DMS 273 (cell line): ENCODE measurements around the gene RPL5.

Source experiments
- DNase-seq: peaks from one replicate; lab custom pipeline; 2025; ENCODE audit not compliant: unreplicated experiment; lab: John Stamatoyannopoulos, UW

Gene RPL5

DNA sequence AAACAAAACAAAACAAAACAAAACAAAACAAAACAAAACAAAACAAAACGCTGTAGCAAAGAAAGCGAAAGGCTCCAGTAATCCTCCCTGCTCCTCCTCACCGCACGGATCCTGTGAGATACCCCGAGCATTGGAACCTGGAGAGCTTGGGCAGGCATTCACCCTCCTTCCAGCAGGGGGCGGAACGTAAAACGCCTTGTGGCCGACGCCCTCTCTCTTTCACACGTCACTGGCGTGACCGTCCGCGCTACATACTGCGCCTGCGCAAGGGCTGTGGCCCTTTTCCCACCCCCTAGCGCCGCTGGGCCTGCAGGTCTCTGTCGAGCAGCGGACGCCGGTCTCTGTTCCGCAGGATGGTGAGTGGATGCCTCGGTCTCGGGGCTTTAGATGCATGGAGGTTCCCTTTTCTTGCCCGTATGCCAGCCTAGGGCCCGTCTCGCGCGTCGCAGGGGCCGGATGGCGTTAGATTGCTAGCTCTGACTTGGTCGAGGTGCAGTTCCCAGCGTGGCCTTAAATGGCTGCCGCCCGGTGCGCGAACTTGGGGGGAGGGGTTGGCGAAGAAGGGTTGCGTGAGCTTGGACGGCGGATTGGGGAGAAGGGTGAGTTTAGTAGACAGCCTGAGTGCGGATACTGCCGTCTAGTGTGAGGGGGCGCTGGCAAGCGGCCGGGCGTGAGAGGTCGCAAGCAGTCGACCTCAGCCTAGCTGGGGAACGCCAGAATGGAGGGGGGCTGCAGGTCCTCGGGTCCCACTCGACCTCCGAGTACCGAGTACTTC is at the start of gene RPL5:
TSS of gene RPL5 (plus strand) at position 279 of the 775 bp plus-strand sequence. CDS start at position 354, 75 bp downstream.
- peak; percentile 99 for DNase-seq

DNA sequence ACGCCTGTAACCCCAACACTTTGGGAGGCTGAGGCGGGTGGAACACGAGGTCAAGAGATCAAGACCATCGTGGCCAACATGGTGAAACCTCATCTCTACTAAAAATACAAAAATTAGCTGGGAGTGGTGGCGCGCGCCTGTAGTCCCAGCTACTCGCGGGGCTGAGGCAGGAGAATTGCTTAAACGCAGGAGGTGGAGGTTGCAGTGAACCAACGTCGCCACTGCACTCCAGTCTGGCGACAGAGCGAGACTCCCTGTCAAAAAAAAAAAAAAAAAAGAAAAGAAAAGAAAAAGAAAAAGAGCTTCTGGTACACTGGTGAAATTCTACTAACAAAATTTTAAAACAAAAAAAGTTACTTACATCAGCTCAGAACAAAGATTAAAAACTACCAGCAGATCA is 48.3 kb upstream of the RPL5 start:
- peak; percentile 13 for DNase-seq

DNA sequence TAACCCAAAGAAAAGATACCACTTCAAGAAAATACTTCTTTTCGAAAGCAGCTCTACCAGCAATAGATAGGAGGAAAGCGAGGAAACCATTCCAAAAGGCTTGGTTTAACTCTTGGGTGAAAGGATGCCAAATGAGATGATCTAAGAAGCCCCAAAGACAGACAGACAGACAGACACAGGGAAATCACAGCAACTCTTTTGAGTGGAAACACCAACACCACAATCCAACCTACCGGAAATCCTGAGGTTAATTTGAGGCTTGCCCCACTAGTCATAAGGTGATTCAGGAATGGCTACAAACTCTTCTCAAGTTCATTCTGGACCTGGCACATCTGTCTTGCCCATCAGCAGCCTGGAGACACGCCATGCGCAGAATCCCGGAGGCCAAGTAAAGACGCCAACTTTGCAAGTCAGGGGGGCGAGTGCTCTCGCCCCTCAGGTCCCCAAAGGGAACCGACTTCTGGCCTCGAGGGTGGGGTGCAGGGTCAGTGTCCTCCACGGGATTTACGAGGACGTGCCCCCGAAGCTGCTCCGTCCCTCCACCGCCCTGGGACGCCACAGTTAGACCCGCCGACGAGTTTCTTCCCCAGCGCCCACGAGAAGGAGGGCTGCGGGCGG is 47.7 kb upstream of the RPL5 start:
- DNase-seq = peak; percentile 73

DNA sequence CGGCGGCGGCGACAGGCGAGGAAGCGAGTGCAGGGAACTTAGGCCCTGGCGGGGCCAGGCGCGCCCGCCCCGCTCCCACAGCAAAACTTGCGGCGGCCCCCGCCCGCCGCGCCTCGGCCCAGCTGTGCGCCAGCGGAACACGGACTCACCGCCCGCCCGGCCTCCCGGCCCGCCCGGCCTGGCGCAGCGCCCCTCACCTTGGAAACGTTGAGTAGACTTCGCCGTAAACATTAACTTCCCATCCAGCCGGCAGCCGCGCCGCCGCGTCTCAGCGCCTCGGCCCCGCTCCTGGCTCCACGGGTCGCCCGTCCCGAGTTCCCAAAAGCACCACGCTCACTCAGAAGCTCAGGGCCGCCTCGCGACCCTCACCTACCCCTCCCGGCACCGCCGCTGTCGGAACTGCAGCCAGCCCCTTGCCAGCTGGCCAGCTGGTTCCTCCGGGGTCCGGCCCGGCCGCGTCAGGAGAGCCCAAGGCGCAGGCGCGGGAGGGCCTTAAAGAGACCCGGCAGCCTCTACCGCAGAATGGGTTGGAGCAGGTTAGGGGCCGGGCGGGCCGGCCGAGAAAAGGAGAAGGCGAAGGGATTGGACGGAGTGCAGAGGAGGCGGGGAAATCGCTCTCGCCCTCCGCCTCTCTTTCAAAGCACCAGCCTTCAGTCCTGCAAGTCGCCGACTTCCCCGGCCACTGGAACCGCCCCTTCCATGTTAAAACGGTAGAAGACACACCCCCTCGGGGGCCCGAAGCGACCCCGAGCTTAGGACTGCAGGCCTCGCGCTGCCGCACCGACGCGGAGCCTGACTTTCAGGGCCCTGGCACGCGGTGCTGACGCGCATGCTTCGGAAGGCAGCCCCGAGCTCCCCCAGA is 47.0 kb upstream of the RPL5 start, which contains the start of gene EVI5:
TSS of gene EVI5 (minus strand) at position 470 of the 862 bp plus-strand sequence. CDS start 48,562 bp downstream, outside the sequence.
- DNase-seq = peak; percentile 99

DNA sequence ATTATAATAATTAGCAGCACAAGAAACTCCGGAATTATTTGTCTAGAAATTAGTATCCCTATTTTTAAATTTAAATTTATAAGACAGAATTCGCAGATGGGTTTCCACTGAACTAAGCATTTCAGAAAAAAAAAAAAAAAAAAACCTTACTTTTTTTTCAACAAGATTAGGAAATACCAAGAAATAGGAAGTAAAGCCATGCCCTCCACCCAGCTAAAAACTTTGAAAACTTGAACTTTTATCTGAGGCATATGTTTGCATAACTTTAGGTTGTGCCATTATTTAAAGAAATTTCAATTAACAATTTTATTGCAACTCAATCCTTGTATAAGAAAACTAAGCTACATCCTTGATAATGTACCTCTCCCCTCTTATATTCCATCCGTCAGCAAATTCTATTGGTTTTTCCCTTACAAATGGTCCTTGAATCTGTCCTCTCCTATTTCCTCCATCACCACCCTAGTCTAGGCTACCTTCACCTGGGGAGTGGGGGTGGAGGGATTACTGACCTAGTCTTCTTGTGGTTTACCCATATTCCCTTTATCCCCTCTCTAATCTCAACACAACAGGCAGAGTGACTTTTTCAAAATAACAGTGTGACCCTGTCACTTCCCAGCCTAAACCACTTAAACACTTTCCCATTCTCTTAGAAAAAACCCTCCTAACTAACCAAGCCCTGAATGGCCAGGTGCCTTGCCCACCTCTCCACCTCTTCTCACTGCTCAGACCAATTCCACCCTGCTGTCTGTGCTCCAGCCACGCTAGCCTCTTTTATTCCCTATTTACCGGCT is 45.5 kb upstream of the RPL5 start:
- no peak for DNase-seq

DNA sequence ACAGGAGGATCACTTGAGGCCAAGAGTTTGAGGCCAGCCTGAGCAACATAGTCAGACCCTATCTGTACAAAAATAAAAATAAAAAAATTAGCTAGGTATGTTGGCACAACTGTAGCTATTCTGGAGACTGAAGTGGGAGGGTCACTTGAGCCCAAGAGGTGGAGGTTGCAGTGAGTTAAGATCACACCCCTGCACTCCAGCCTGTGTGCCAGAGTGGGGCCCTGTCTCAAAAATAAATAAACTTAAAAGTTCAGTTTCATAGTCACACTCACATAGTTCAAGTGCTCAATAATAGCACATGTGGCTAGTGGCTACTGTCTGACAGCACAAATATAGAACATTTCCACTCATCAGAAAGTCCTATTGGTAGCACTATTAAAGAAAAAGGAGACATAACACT is 41.8 kb upstream of the RPL5 start:
- DNase-seq = no peak

DNA sequence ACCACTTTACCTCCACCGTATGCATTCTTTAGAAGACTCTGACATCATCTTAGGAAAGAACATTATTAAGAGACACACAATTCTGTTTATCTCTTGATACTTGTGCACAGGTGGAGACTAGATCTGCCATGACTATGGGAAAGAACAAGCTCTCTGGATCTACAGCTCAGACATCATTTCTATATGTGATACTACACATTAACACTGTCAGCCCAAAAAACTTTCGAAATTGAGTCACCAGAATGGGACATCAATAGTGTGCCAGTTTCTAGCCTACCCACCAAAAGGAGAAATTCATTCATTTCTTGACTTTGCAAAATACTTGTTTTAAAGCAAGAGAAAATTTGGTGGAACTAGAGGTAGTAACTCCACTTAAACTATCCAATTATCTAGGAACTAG is 41.0 kb upstream of the RPL5 start:
- no peak for DNase-seq

DNA sequence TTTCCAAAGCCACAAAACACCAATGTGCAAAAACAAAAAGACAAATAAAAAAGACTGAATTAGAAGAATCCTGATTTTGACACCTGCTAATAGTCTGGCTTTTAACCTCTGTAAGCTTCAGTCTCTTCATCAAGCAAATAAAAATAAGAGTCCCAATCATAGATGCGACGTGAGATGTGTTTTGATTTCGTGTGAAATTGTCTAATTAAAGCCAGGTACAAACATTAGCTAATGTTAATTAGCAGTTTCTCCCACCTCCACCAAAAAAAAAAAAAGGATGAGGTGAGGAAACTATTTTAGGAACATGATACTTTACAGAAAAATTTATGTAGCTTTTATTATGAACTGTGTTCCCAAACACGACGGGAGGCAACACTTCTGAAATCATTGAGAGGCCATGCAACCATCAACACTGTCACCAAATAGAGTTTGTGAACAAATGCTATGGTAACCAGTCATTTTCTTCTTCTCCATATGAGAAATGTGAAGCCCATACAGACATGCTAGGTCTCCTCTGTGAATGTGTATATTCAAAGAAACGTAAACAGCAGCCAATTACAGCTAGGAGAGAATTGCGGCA is 40.3 kb upstream of the RPL5 start:
- peak; percentile 5 for DNase-seq

DNA sequence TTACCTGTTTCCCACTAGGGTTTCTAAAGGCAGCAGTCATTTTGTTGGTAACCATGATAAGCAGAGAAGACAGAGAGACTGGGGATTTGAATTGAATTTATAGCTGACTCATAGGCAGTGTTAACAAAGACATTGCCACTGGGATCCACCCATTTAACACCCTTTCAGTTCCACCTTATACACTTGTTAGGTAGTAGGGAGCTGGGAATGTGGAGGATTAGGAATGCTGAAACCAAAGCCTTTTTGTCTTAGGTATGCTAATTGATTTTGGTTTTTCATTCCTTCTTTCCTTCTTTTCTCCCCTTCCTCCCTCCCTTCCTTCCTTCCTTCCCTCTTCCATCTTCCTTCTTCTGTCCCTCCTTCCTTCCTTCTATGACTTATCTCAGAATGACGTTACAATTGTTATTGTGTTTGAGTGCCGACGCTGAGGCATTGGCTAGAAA is 39.5 kb upstream of the RPL5 start:
- peak; percentile 4 for DNase-seq

DNA sequence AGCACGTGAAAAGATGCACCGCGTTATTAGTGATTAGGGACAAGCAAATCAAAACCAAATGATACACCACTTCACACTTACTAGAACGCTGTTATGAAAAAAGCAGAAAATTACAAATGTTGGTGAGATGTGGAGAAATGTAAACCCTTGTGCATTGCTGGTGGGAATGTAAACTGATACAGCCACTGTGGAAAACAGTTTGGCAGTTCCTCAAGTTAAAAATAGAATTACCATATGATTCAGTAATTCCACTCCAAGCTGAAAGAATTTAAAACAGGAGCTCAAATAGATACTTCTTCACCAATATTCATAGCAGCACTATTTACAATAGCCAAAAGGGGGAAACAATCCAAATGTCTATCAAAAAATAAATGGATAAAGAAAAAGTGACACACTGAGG is 36.7 kb upstream of the RPL5 start:
- DNase-seq = no peak

DNA sequence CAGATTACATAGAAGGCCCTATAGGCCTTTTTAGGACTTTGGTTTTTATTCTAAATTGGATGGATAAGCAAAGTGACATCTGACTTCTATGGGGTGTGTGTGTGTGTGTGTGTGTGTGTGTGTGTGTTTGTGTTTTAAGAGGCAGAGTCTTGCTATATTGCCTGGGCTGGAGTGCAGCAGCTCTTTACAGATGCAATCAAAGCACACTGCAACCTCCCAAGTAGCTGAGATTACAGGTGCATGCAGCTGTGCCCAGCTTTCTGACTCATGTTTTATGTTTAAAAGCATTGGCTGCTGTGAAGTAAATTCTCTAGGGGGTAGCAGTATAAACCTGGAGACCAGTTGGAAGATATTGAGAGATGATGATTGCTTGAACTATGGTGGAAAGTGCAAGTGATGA is 34.5 kb upstream of the RPL5 start:
- no peak for DNase-seq

DNA sequence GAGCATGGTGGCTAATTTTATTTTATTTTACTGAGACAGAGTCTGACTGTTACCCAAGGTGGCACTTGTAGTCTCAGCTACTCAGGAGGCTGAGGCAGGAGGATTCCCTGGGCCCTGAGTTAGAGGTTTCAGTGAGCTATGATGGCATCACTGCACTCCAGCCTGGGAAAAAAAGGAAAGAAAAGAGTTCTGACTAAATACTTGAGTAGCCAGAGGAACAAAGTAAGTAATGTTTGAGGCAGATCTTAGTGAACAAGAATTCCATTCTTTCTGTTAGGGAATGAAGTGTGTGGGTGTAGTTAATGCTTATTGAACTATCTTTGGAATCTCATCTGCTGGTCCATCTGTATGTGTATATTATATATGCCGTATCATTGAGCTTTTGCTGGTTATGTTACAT is 33.9 kb upstream of the RPL5 start:
- no peak for DNase-seq

DNA sequence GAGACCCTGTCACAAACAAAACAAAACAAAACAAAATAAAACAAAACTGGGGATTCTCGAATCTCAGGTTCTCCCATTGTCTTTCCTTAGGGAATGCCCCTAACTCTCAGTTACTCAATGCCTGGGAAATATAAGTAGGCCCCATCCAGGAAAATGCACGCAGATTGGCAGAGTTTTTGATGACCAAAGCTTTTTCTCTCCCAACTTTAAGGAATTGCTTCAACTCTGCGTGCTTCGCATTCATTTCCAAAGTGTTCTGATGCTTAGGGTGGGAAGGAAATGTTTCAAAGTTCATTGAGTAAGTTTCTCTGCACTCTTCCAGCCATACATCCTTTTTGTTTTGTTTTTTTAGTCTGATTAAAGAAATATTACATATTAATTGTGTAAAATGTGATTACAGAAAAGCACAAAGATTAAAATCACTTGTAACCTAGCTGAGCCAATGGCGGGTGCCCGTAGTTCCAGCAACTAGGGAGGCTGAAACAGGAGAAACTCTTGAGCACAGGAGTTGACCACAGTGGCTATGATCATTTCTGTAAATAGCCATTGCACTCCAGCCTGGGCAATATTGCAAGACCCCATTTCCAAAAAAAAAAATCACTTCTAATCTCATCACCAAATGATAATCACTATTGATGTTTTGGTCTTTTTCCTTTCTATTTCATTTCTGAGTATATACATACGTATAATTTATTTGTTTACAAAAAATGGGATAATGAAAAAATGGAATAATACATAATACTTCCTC is 28.5 kb upstream of the RPL5 start:
- DNase-seq = no peak

DNA sequence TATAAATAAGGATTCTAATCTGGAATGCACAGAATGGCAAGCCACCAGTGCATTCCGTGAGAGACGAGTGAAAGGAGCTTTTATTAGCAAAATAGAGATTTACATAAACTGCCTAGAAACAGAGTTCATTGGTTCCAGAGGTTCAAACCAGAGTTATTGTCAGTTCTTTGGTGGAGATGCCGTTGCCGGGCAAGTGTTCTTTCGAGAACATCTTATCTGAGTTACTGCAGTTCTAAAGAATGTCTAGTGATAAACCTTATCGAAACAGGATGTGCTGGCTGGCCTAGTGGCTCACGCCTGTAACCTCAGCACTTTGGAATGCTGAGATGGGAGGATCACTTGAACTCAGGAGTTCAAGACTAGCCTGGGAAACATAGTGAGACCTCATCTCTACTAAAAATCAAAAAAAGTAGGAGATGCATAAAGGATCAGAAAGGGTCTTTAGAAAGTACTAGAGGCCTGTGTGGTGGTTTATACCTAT is 27.1 kb upstream of the RPL5 start:
- DNase-seq = peak; percentile 89

DNA sequence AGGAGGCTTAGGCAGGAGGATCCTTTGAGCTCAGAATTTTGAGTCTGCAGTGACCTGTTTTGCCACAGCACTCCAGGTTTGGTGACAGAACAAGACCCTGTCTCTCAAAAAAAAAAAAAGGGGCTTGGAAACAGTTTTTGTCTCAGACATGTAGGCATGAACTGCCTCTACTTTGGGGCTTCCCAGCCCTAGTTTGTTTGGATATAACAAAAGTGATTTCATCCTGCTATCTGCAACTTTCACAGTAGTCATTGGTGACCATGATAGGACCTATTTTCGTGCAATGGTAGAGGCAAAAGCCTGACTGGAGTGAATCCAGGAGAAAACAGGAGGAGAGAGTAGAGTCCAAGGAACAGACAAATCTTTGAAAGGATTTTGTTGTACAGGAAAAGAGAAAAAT is 26.6 kb upstream of the RPL5 start:
- DNase-seq = no peak

DNA sequence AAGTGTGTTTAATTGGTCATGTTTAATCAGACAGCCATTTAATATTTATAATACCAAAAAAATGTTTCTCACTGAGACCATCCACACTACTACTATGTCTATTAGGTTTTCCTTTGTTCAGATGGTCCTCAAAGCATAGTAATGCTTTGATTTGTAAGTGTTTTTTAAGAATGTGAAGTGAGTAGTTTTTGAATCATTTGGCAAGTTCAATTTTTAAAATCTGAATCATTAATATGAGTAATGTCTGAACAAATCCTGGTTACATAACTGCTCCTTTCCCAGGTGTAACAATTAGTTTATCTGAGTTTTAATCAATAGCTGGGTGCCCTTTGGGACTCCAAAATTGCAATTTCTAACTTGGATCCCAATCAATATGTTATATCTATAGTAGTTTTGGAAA is 23.5 kb upstream of the RPL5 start:
- DNase-seq = no peak

DNA sequence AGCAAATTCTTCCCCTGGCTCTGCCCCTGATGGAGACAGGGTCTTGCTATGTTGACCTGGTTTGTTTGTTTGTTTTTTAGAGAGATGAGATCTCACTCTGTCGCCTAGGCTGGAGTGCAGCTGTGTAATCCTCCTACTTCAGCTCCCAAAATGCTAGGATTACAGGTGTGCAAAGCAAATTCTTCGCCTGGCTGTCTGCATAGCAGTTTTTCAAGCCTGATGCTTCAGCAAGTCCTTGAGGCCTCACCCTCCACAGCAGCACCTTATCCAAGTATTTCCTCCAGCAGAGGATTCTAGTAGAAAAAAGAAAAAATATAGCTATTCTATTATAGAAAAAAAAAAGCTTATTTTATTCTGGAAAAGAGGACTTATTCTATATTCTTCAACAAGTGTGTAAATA is 15.1 kb upstream of the RPL5 start:
- DNase-seq = no peak

DNA sequence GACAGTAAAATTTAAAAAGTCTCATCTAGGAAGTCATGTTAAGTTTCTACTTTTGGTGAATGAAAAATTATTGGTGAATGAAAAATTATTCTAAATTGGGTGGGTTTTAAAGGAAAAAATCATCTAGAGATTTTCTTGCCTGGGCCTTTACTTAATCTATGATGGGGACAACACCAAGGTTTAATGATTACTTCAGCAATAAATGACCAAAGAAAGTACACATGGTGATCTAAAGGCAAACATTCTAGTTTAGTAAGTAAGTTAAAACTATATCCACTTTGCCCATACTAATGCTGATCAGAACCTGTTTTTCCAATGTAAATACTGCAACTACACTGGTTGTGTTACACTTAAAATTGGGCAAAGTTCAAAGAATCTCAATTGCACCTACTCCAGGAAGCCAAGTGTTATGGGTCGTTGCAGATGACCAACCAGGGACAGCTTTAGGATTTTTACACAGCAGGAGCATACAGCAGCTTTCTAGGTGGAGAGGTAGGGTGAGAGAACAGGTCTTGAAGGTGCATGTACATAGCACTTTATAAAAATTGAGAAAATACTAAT is 14.6 kb upstream of the RPL5 start:
- no peak for DNase-seq
